HepG2 (cell line): ENCODE results near the gene MYL11. TPM values are rescaled to one million over a fixed set of nuclear protein-coding genes. Genes with fewer than 3 reads are reported as not detected.

Experiments used
- FLYWCH1 ChIP-seq: sonication (generic); formaldehyde crosslinking; IDR thresholded peaks from 2 replicates; pipeline ENCODE4 v1.8.1; 2023; ENCODE audit warnings: mild to moderate bottlenecking, missing genetic modification reagents
- HDAC6 ChIP-seq: fragments of 200-600 bp; sonication (generic); IDR thresholded peaks from 2 replicates; pipeline ENCODE4 v1.7.0; 2017; ENCODE audit warnings: mild to moderate bottlenecking, antibody characterized with exemption, low read length, low read depth
- HMGA1 ChIP-seq: sonication (generic); formaldehyde crosslinking; conservative IDR thresholded peaks from 2 replicates; pipeline ENCODE4 v1.4.0; 2020; ENCODE audit warnings: missing genetic modification reagents
- POGK ChIP-seq: sonication (generic); formaldehyde crosslinking; conservative IDR thresholded peaks from 2 replicates; pipeline ENCODE4 v1.8.0; 2022; ENCODE audit warnings: mild to moderate bottlenecking, moderate library complexity, missing genetic modification reagents
- THAP11 ChIP-seq: IDR thresholded peaks from 2 replicates; pipeline ENCODE4 v1.6.1; 2016; ENCODE audit warnings: missing biosample characterization, missing genetic modification reagents
- ZMAT3 ChIP-seq: sonication (generic); formaldehyde crosslinking; conservative IDR thresholded peaks from 2 replicates; pipeline ENCODE4 v1.7.0; 2021; ENCODE audit warnings: missing genetic modification reagents
- polyA plus RNA-seq, 8 experiments: library from polyadenylated mRNA; depleted of rRNA in 3 of 8; stranded (reverse) in 7 of 8; unstranded in 1 of 8; fragments of >200 nt; fragmentation: Illumina TruSeq in 4 of 8; extraction: Trizol in 4 of 8; gene quantifications; 2 replicates each; pipeline versions ENCODE4 v1.2.1 to v1.2.3, GENCODE V29; 2011 to 2016; ENCODE audit warnings: low read depth in 4 of 8, missing spikeins in 1 of 8, mixed read lengths in 1 of 8; ENCODE audit not compliant: insufficient read depth in 1 of 8
- total RNA-seq, 5 experiments: library from RNA; depleted of rRNA; stranded (reverse); fragments of >200 nt; fragmentation: Illumina TruSeq; extraction: Trizol; gene quantifications; 2 replicates each; pipeline ENCODE4 v1.2.3, GENCODE V29; 2016; ENCODE audit warnings: low read depth in 1 of 5
- TF ChIP-seq, protein P1 (sequence below), 2 experiments: fragments of 450-650 bp in 1 of 2; sonication (generic) in 1 of 2; formaldehyde crosslinking in 1 of 2; IDR thresholded peaks; 2 replicates each; pipeline versions ENCODE4 v1.6.1 to v1.8.0; 2016 to 2022; ENCODE audit warnings: antibody characterized with exemption in 1 of 2, mild to moderate bottlenecking in 1 of 2, missing genetic modification reagents in 1 of 2
- TF ChIP-seq, protein P2 (sequence below): sonication (generic); formaldehyde crosslinking; IDR thresholded peaks from 2 replicates; pipeline ENCODE4 v1.8.0; 2022; ENCODE audit warnings: missing genetic modification reagents, mild to moderate bottlenecking, inconsistent platforms, borderline replicate concordance
- TF ChIP-seq, protein P3 (sequence below): sonication (generic); formaldehyde crosslinking; IDR thresholded peaks from 2 replicates; pipeline ENCODE4; 2020; ENCODE audit warnings: missing genetic modification reagents, mild to moderate bottlenecking, borderline replicate concordance

MYL11 gene
- total and polyA plus RNA-seq, 2 of the 13 experiments (the other 11 are each of a cell fraction or from before 2014, with no cell fraction given) = not detected

DNA sequence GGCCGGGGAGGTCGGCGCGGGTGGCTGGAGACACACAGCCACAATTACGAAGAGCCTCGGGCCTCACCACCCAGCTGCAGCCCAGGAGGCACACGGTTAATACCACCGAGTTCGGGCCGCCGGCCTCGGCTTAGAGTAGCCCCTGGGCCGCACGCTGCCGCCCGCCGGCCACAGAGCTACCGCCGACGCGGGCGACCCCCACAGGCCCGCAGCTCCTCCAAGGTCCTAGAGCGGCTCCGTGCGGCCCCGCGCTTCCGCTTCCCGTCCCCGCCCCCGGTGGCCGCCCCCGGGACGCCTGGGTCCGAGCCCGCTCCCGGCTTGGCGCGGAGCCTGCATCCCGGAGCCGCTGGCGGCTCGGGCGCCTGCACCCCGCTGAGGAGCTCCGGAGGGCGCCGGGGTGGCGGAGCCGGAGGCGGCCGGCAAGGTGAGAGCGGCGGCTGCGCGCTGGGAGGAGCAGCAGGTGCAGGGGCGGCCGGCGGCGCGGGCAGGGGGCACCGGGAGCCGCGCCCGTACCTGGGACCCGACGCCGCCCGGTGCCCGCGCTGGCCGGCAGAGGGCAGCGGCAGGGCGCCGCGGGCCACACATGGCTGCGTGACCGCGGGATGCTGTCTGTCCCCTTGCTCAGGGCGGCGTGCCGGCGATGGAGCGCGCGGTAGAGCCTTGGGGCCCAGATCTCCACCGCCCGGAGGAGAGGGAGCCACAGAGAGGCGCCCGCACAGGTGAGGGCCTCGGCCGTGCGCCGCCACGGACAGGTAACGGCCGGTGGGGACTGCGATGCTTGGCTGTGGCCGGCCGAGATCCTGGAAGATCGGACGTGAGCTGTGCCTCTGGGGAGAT, 20.8 kb downstream of the MYL11 start, which contains the start of gene ZNF48 (continued):
- TF ChIP-seq, protein P1, sequence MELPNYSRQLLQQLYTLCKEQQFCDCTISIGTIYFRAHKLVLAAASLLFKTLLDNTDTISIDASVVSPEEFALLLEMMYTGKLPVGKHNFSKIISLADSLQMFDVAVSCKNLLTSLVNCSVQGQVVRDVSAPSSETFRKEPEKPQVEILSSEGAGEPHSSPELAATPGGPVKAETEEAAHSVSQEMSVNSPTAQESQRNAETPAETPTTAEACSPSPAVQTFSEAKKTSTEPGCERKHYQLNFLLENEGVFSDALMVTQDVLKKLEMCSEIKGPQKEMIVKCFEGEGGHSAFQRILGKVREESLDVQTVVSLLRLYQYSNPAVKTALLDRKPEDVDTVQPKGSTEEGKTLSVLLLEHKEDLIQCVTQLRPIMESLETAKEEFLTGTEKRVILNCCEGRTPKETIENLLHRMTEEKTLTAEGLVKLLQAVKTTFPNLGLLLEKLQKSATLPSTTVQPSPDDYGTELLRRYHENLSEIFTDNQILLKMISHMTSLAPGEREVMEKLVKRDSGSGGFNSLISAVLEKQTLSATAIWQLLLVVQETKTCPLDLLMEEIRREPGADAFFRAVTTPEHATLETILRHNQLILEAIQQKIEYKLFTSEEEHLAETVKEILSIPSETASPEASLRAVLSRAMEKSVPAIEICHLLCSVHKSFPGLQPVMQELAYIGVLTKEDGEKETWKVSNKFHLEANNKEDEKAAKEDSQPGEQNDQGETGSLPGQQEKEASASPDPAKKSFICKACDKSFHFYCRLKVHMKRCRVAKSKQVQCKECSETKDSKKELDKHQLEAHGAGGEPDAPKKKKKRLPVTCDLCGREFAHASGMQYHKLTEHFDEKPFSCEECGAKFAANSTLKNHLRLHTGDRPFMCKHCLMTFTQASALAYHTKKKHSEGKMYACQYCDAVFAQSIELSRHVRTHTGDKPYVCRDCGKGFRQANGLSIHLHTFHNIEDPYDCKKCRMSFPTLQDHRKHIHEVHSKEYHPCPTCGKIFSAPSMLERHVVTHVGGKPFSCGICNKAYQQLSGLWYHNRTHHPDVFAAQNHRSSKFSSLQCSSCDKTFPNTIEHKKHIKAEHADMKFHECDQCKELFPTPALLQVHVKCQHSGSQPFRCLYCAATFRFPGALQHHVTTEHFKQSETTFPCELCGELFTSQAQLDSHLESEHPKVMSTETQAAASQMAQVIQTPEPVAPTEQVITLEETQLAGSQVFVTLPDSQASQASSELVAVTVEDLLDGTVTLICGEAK (IDR thresholded peaks at IDR 0.05) = no peak
- TF ChIP-seq, protein P1 (CRISPR knock-in tag; IDR thresholded peaks at IDR 0.05) = no peak
- TF ChIP-seq, protein P2, sequence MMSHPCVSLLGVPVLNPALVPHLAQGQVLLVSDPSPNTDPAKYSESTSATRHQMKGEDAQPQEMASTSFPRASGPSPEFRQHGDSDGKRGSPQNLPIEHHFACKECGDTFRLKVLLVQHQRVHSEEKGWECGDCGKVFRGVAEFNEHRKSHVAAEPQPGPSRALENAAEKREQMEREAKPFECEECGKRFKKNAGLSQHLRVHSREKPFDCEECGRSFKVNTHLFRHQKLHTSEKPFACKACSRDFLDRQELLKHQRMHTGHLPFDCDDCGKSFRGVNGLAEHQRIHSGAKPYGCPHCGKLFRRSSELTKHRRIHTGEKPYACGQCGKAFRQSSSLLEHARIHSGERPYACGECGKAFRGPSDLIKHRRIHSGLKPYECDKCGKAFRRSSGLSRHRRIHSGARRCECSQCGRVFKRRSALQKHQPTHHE = no peak; the same call in 1 of the 2 replicates
- TF ChIP-seq FLYWCH1 (CRISPR knock-in tag) (no peak), THAP11 (CRISPR knock-in tag) (peak; percentile 92), POGK (CRISPR knock-in tag) (peak; percentile 41), HMGA1 (no peak), HDAC6 (no peak), ZMAT3 (CRISPR knock-in tag) (peak; percentile 78)
- TF ChIP-seq, protein P3, sequence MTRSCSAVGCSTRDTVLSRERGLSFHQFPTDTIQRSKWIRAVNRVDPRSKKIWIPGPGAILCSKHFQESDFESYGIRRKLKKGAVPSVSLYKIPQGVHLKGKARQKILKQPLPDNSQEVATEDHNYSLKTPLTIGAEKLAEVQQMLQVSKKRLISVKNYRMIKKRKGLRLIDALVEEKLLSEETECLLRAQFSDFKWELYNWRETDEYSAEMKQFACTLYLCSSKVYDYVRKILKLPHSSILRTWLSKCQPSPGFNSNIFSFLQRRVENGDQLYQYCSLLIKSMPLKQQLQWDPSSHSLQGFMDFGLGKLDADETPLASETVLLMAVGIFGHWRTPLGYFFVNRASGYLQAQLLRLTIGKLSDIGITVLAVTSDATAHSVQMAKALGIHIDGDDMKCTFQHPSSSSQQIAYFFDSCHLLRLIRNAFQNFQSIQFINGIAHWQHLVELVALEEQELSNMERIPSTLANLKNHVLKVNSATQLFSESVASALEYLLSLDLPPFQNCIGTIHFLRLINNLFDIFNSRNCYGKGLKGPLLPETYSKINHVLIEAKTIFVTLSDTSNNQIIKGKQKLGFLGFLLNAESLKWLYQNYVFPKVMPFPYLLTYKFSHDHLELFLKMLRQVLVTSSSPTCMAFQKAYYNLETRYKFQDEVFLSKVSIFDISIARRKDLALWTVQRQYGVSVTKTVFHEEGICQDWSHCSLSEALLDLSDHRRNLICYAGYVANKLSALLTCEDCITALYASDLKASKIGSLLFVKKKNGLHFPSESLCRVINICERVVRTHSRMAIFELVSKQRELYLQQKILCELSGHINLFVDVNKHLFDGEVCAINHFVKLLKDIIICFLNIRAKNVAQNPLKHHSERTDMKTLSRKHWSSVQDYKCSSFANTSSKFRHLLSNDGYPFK (CRISPR knock-in tag) = no peak
